ENCODE results near the gene OR10A6. TPM values are rescaled to one million over a fixed set of nuclear protein-coding genes. Genes with fewer than 3 reads are reported as not detected.
A peak's percentile ranks its signal among the peaks of the same experiment; 100 is the strongest.

OR10A6 gene
- total RNA-seq, 1 donor from 2014 or later = not detected

DNA sequence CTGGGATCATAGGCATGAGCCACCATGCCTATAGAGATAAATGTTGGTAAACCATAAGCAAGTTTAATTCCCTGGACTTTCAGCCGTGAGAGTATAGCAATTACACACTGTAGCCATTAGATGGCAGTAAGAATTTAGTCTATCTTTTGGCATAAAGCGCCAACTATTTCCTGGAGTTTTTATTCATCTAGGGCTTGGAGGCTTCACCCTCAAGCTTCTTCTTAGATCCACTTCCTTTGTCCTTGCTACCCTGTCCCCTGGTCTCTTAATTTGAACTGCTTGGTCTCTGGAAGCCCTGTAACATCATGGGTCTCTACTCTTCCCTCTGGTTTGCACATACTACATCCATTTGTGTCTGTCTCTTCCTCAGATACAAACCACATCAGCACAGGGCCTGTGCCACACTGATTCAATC, 38.2 kb downstream of the OR10A6 start:
- Histone ChIP-seq H3K36me3 (no peaks in the 10 kb centered on the region), H3K27ac (replicated peaks) (no peak overlapping the region), H3K27me3 (ENCODE audit: low read depth) (no peaks in the 10 kb centered on the region), H3K4me1 (peaks cover 6% of the 10 kb centered on the region), H3K9me3 (replicated peaks) (no peaks in the 10 kb centered on the region), H3K4me3 (no peak overlapping the region)
- no peak for DNase-seq
- TF ChIP-seq CTCF (IDR thresholded peaks at IDR 0.05; ENCODE audit: borderline replicate concordance) = peak; percentile 77
- intact Hi-C loops (cut with micrococcal nuclease) = no loop called here

GRCh38 chr11:7892059-7892699, 38.9 kb downstream of the OR10A6 start:
- H3K4me1 ChIP-seq = peaks cover 6% of the 10 kb centered on the region
- intact Hi-C loops (cut with micrococcal nuclease) = no loop called here
- H3K27ac ChIP-seq (replicated peaks) = no peak overlapping the region
- no peak for DNase-seq
- H3K36me3 ChIP-seq = no peaks in the 10 kb centered on the region
- no peak for TF ChIP-seq CTCF (IDR thresholded peaks at IDR 0.05; ENCODE audit: borderline replicate concordance)
- no peaks in the 10 kb centered on the region for H3K9me3 ChIP-seq (replicated peaks)
- no peak overlapping the region for H3K4me3 ChIP-seq
- no peaks in the 10 kb centered on the region for H3K27me3 ChIP-seq (ENCODE audit: low read depth)

DNA sequence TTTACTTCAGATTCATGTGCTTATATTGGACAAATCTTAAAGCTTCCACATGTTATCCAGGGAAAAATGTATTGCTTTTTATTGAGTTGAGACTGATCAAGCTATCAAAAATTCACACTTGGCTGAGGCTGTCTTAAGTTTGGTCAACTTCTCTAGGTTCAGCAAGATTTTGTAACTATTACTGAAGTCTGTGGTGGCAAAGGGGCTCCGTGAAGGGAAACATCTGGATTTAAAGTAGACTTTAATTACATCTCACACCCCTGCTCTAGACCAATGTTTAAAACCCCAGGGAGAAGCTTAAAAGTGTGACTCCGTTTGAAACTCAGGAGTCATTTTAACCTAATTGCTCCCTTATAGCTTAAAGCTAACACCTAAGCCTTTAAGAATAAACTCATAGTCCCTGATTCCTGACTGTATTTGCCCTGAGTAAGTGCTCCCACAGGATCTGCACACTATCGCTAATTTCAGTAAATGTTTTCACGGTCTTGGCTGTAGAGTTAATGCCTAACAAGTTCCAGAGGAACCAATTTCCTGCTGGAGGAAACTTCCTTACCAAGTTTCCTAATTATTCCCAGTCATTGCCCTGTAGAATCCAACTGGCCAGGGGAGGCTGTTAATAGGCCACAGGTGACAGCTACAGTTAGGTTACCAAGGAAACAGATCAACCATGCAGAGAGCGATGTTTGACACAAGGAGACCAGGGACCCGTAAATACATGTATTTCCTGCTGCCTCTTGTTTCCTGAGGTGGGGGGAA, 40.5 kb downstream of the OR10A6 start:
- intact Hi-C loops (cut with micrococcal nuclease) = no loop called here
- no peak overlapping the region for H3K27ac ChIP-seq (replicated peaks)
- TF ChIP-seq CTCF (IDR thresholded peaks at IDR 0.05; ENCODE audit: borderline replicate concordance) = no peak
- peaks cover 6% of the 10 kb centered on the region for H3K4me1 ChIP-seq
- no peak overlapping the region for H3K4me3 ChIP-seq
- no peaks in the 10 kb centered on the region for H3K36me3 ChIP-seq
- no peak for DNase-seq
- no peaks in the 10 kb centered on the region for H3K9me3 ChIP-seq (replicated peaks)
- H3K27me3 ChIP-seq (ENCODE audit: low read depth) = no peaks in the 10 kb centered on the region

DNA sequence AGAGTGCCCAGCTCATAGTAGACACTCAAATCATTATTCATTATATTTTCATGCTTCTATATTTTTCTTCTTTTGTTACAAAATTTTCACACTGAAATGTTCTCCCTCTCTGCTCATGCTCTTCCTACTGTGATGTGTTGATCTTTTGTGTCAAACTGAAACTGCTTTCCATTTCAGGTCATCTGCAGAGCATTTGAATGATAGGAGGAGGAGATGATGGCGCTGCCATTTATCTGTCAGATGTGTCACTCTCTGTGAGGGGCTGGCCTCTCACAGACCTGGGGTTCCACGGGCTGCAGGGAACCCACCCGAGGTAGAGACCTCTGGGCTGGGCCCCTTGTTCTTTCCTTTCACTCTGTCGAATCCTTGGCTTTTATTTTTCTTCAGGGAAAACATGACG, 41.1 kb downstream of the OR10A6 start:
- Histone ChIP-seq H3K9me3 (replicated peaks) (no peaks in the 10 kb centered on the region), H3K27me3 (ENCODE audit: low read depth) (no peaks in the 10 kb centered on the region), H3K4me1 (peaks cover 6% of the 10 kb centered on the region), H3K36me3 (no peaks in the 10 kb centered on the region), H3K4me3 (no peak overlapping the region), H3K27ac (replicated peaks) (no peak overlapping the region)
- intact Hi-C loops (cut with micrococcal nuclease) = no loop called here
- no peak for TF ChIP-seq CTCF (IDR thresholded peaks at IDR 0.05; ENCODE audit: borderline replicate concordance)
- DNase-seq = no peak

DNA sequence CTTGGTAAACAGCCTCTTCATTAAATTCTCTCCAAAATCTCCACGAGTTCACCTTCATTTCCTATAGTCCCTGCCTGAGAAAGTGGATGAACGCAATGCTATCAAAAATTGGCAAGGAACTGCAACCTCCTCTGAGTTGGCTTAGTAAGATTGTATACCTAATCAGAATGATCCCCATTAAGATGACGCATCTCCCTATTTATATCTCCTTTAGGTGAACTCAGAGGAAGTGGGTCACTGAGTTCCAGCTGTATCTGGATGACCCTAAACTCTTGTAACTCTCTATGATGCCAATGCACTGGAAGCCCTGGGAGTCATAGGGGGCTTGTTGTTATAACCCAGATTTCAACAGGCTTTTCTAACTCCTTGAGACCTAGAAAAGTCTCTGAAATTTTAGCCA, 48.2 kb downstream of the OR10A6 start:
- DNase-seq = no peak
- intact Hi-C loops (cut with micrococcal nuclease) = no loop called here
- H3K36me3 ChIP-seq = no peaks in the 10 kb centered on the region
- no peak overlapping the region for H3K4me3 ChIP-seq
- TF ChIP-seq CTCF (IDR thresholded peaks at IDR 0.05; ENCODE audit: borderline replicate concordance) = no peak
- no peaks in the 10 kb centered on the region for H3K4me1 ChIP-seq
- H3K27ac ChIP-seq (replicated peaks) = no peak overlapping the region
- H3K27me3 ChIP-seq (ENCODE audit: low read depth) = peaks cover 13% of the 10 kb centered on the region
- no peaks in the 10 kb centered on the region for H3K9me3 ChIP-seq (replicated peaks)

Other genes starting within 250 kb of the OR10A6 start
- gene OVCH2, start 224.8 kb downstream of the OR10A6 start, total RNA-seq = not detected
- gene OR5P2, start 134.3 kb downstream of the OR10A6 start, total RNA-seq = not detected
- gene OR5P3, start 100.4 kb downstream of the OR10A6 start, total RNA-seq = not detected
- not detected for gene OR10A3, start 10.4 kb upstream of the OR10A6 start, total RNA-seq
- gene NLRP10, start 34.2 kb upstream of the OR10A6 start, total RNA-seq = not detected
- gene EIF3F, start 56.1 kb upstream of the OR10A6 start, total RNA-seq = 151 TPM
- gene TUB, start 149.9 kb upstream of the OR10A6 start, total RNA-seq = 22.8 TPM
- 12.9 TPM for gene RIC3, start 237.8 kb upstream of the OR10A6 start, total RNA-seq